ENCODE data around the gene PMS1. TPM values are rescaled to one million over a fixed set of nuclear protein-coding genes. Genes with fewer than 3 reads are reported as not detected.
"Not testable (repeated sequence)": the region's sequence is repeated elsewhere in the genome, so short reads cannot be mapped to it uniquely, and the experiment has no call there.

The PMS1 gene
- total RNA-seq, 1 donor from 2014 or later, result 39.1 TPM

- not testable (repeated sequence) for H3K27ac ChIP-seq (ENCODE audit: low read depth, low read length); H3K36me3 ChIP-seq (ENCODE audit: control insufficient read depth in 3 of 3, insufficient read depth in 3 of 3, low read length in 3 of 3); H3K27me3 ChIP-seq (ENCODE audit: control insufficient read depth in 3 of 3, insufficient read depth in 3 of 3, low read length in 3 of 3); H3K4me3 ChIP-seq (ENCODE audit: low read length in 3 of 3); H3K9ac ChIP-seq (ENCODE audit: low read depth in 1 of 3, low read length in 3 of 3); H3K9me3 ChIP-seq (ENCODE audit: control insufficient read depth in 3 of 3, low read length in 3 of 3)
- H3K4me1 ChIP-seq (ENCODE audit: control insufficient read depth in 3 of 3, insufficient read depth in 3 of 3, low read length in 3 of 3), result peaks cover 0 to 12% (median 0%) of the 10 kb centered on the region in 3 donors
Observed at GRCh38 chr2:189834642-189835041, 50.4 kb downstream of the PMS1 start.

- Histone ChIP-seq H3K4me3 (ENCODE audit: low read length in 3 of 3) (no peak overlapping the region), H3K36me3 (ENCODE audit: control insufficient read depth in 3 of 3, insufficient read depth in 3 of 3, low read length in 3 of 3) (no peaks in the 10 kb centered on the region), H3K27me3 (ENCODE audit: control insufficient read depth in 3 of 3, insufficient read depth in 3 of 3, low read length in 3 of 3) (no peaks in the 10 kb centered on the region), H3K9ac (ENCODE audit: low read depth in 1 of 3, low read length in 3 of 3) (peak overlapping the region in 2 of 3 donors; percentile 1 to 4), H3K9me3 (ENCODE audit: control insufficient read depth in 3 of 3, low read length in 3 of 3) (no peaks in the 10 kb centered on the region), H3K27ac (ENCODE audit: low read depth, low read length) (peak overlapping the region; percentile 76), H3K4me1 (ENCODE audit: control insufficient read depth in 3 of 3, insufficient read depth in 3 of 3, low read length in 3 of 3) (peaks cover 0 to 12% (median 0%) of the 10 kb centered on the region in 3 donors)
Observed at GRCh38 chr2:189835855-189836558, 51.8 kb downstream of the PMS1 start.

GRCh38 chr2:189836644-189837043 lies 52.4 kb downstream of the PMS1 start:
- Histone ChIP-seq H3K4me3 (ENCODE audit: low read length in 3 of 3) (no peak overlapping the region), H3K9ac (ENCODE audit: low read depth in 1 of 3, low read length in 3 of 3) (peak overlapping the region; percentile 1 to 40 (median 4)), H3K4me1 (ENCODE audit: control insufficient read depth in 3 of 3, insufficient read depth in 3 of 3, low read length in 3 of 3) (peaks cover 0 to 12% (median 0%) of the 10 kb centered on the region in 3 donors), H3K9me3 (ENCODE audit: control insufficient read depth in 3 of 3, low read length in 3 of 3) (no peaks in the 10 kb centered on the region), H3K27me3 (ENCODE audit: control insufficient read depth in 3 of 3, insufficient read depth in 3 of 3, low read length in 3 of 3) (no peaks in the 10 kb centered on the region), H3K36me3 (ENCODE audit: control insufficient read depth in 3 of 3, insufficient read depth in 3 of 3, low read length in 3 of 3) (no peaks in the 10 kb centered on the region), H3K27ac (ENCODE audit: low read depth, low read length) (peak overlapping the region; percentile 76)

GRCh38 chr2:189837326-189837725 lies 53.1 kb downstream of the PMS1 start:
- no peaks in the 10 kb centered on the region for H3K36me3 ChIP-seq (ENCODE audit: control insufficient read depth in 3 of 3, insufficient read depth in 3 of 3, low read length in 3 of 3)
- H3K9me3 ChIP-seq (ENCODE audit: control insufficient read depth in 3 of 3, low read length in 3 of 3), result no peaks in the 10 kb centered on the region
- H3K4me1 ChIP-seq (ENCODE audit: control insufficient read depth in 3 of 3, insufficient read depth in 3 of 3, low read length in 3 of 3), result peaks cover 0 to 12% (median 0%) of the 10 kb centered on the region in 3 donors
- no peak overlapping the region for H3K9ac ChIP-seq (ENCODE audit: low read depth in 1 of 3, low read length in 3 of 3)
- H3K4me3 ChIP-seq (ENCODE audit: low read length in 3 of 3), result no peak overlapping the region
- H3K27ac ChIP-seq (ENCODE audit: low read depth, low read length), result peak overlapping the region; percentile 76
- H3K27me3 ChIP-seq (ENCODE audit: control insufficient read depth in 3 of 3, insufficient read depth in 3 of 3, low read length in 3 of 3), result no peaks in the 10 kb centered on the region

- no peaks in the 10 kb centered on the region for H3K36me3 ChIP-seq (ENCODE audit: control insufficient read depth in 3 of 3, insufficient read depth in 3 of 3, low read length in 3 of 3)
- H3K9ac ChIP-seq (ENCODE audit: low read depth in 1 of 3, low read length in 3 of 3), result no peak overlapping the region
- H3K4me3 ChIP-seq (ENCODE audit: low read length in 3 of 3), result no peak overlapping the region
- H3K27ac ChIP-seq (ENCODE audit: low read depth, low read length), result no peak overlapping the region
- H3K27me3 ChIP-seq (ENCODE audit: control insufficient read depth in 3 of 3, insufficient read depth in 3 of 3, low read length in 3 of 3), result no peaks in the 10 kb centered on the region
- no peaks in the 10 kb centered on the region for H3K9me3 ChIP-seq (ENCODE audit: control insufficient read depth in 3 of 3, low read length in 3 of 3)
- peaks cover 0 to 9% (median 0%) of the 10 kb centered on the region in 3 donors for H3K4me1 ChIP-seq (ENCODE audit: control insufficient read depth in 3 of 3, insufficient read depth in 3 of 3, low read length in 3 of 3)
Observed at GRCh38 chr2:189841019-189841418, 56.8 kb downstream of the PMS1 start.

GRCh38 chr2:189848276-189848675 lies 64.0 kb downstream of the PMS1 start:
- peaks cover 0 to 14% (median 4%) of the 10 kb centered on the region in 3 donors for H3K4me1 ChIP-seq (ENCODE audit: control insufficient read depth in 3 of 3, insufficient read depth in 3 of 3, low read length in 3 of 3)
- no peaks in the 10 kb centered on the region for H3K9me3 ChIP-seq (ENCODE audit: control insufficient read depth in 3 of 3, low read length in 3 of 3)
- H3K36me3 ChIP-seq (ENCODE audit: control insufficient read depth in 3 of 3, insufficient read depth in 3 of 3, low read length in 3 of 3), result no peaks in the 10 kb centered on the region
- no peak overlapping the region for H3K4me3 ChIP-seq (ENCODE audit: low read length in 3 of 3)
- H3K9ac ChIP-seq (ENCODE audit: low read depth in 1 of 3, low read length in 3 of 3), result no peak overlapping the region
- no peak overlapping the region for H3K27ac ChIP-seq (ENCODE audit: low read depth, low read length)
- no peaks in the 10 kb centered on the region for H3K27me3 ChIP-seq (ENCODE audit: control insufficient read depth in 3 of 3, insufficient read depth in 3 of 3, low read length in 3 of 3)

GRCh38 chr2:189849550-189849949 lies 65.3 kb downstream of the PMS1 start:
- Histone ChIP-seq H3K4me3 (ENCODE audit: low read length in 3 of 3) (no peak overlapping the region), H3K36me3 (ENCODE audit: control insufficient read depth in 3 of 3, insufficient read depth in 3 of 3, low read length in 3 of 3) (no peaks in the 10 kb centered on the region), H3K27ac (ENCODE audit: low read depth, low read length) (no peak overlapping the region), H3K9ac (ENCODE audit: low read depth in 1 of 3, low read length in 3 of 3) (no peak overlapping the region), H3K27me3 (ENCODE audit: control insufficient read depth in 3 of 3, insufficient read depth in 3 of 3, low read length in 3 of 3) (no peaks in the 10 kb centered on the region), H3K9me3 (ENCODE audit: control insufficient read depth in 3 of 3, low read length in 3 of 3) (no peaks in the 10 kb centered on the region), H3K4me1 (ENCODE audit: control insufficient read depth in 3 of 3, insufficient read depth in 3 of 3, low read length in 3 of 3) (peaks cover 0 to 14% (median 4%) of the 10 kb centered on the region in 3 donors)

GRCh38 chr2:189851174-189851826 lies 67.0 kb downstream of the PMS1 start:
- Histone ChIP-seq H3K9me3 (ENCODE audit: control insufficient read depth in 3 of 3, low read length in 3 of 3) (no peaks in the 10 kb centered on the region), H3K27me3 (ENCODE audit: control insufficient read depth in 3 of 3, insufficient read depth in 3 of 3, low read length in 3 of 3) (no peaks in the 10 kb centered on the region), H3K36me3 (ENCODE audit: control insufficient read depth in 3 of 3, insufficient read depth in 3 of 3, low read length in 3 of 3) (no peaks in the 10 kb centered on the region), H3K4me3 (ENCODE audit: low read length in 3 of 3) (no peak overlapping the region), H3K9ac (ENCODE audit: low read depth in 1 of 3, low read length in 3 of 3) (no peak overlapping the region), H3K4me1 (ENCODE audit: control insufficient read depth in 3 of 3, insufficient read depth in 3 of 3, low read length in 3 of 3) (peaks cover 0 to 14% (median 4%) of the 10 kb centered on the region in 3 donors), H3K27ac (ENCODE audit: low read depth, low read length) (no peak overlapping the region)

GRCh38 chr2:189854187-189854586 lies 69.9 kb downstream of the PMS1 start:
- no peaks in the 10 kb centered on the region for H3K9me3 ChIP-seq (ENCODE audit: control insufficient read depth in 3 of 3, low read length in 3 of 3)
- no peak overlapping the region for H3K27ac ChIP-seq (ENCODE audit: low read depth, low read length)
- peaks cover 0 to 4% (median 0%) of the 10 kb centered on the region in 3 donors for H3K36me3 ChIP-seq (ENCODE audit: control insufficient read depth in 3 of 3, insufficient read depth in 3 of 3, low read length in 3 of 3)
- H3K9ac ChIP-seq (ENCODE audit: low read depth in 1 of 3, low read length in 3 of 3), result no peak overlapping the region
- H3K4me3 ChIP-seq (ENCODE audit: low read length in 3 of 3), result no peak overlapping the region
- peaks cover 0 to 14% (median 4%) of the 10 kb centered on the region in 3 donors for H3K4me1 ChIP-seq (ENCODE audit: control insufficient read depth in 3 of 3, insufficient read depth in 3 of 3, low read length in 3 of 3)
- no peaks in the 10 kb centered on the region for H3K27me3 ChIP-seq (ENCODE audit: control insufficient read depth in 3 of 3, insufficient read depth in 3 of 3, low read length in 3 of 3)

GRCh38 chr2:189854940-189855339 lies 70.7 kb downstream of the PMS1 start:
- Histone ChIP-seq H3K9me3 (ENCODE audit: control insufficient read depth in 3 of 3, low read length in 3 of 3) (no peaks in the 10 kb centered on the region), H3K27me3 (ENCODE audit: control insufficient read depth in 3 of 3, insufficient read depth in 3 of 3, low read length in 3 of 3) (no peaks in the 10 kb centered on the region), H3K9ac (ENCODE audit: low read depth in 1 of 3, low read length in 3 of 3) (no peak overlapping the region), H3K4me1 (ENCODE audit: control insufficient read depth in 3 of 3, insufficient read depth in 3 of 3, low read length in 3 of 3) (peaks cover 0 to 8% (median 4%) of the 10 kb centered on the region in 3 donors), H3K36me3 (ENCODE audit: control insufficient read depth in 3 of 3, insufficient read depth in 3 of 3, low read length in 3 of 3) (peaks cover 0 to 4% (median 0%) of the 10 kb centered on the region in 3 donors), H3K27ac (ENCODE audit: low read depth, low read length) (no peak overlapping the region), H3K4me3 (ENCODE audit: low read length in 3 of 3) (no peak overlapping the region)

All from skeletal muscle tissue (tissue), 4 donors.